ENCODE data around the gene SLC1A5.

SLC1A5 gene

DNA sequence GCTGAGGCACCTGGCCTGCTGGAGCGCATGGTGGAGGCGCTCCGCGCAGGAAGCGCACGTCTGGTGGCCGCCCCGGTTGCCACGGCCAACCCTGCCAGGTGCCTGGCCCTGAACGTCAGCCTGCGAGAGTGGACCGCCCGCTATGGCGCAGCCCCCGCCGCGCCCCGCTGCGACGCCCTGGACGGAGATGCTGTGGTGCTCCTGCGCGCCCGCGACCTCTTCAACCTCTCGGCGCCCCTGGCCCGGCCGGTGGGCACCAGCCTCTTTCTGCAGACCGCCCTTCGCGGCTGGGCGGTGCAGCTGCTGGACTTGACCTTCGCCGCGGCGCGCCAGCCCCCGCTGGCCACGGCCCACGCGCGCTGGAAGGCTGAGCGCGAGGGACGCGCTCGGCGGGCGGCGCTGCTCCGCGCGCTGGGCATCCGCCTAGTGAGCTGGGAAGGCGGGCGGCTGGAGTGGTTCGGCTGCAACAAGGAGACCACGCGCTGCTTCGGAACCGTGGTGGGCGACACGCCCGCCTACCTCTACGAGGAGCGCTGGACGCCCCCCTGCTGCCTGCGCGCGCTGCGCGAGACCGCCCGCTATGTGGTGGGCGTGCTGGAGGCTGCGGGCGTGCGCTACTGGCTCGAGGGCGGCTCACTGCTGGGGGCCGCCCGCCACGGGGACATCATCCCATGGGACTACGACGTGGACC lies 32.4 kb downstream of the SLC1A5 start:
- DNase-seq (ENCODE audit: extremely low read depth, insufficient read length), result no peak
- Histone ChIP-seq H3K36me3 (ENCODE audit: control insufficient read depth, insufficient read depth, low read length) (peaks cover 2% of the 10 kb centered on the region; the same call in 1 of the 2 replicates), H3K4me3 (replicated peaks; ENCODE audit: low read depth, low read length) (no peak overlapping the region), H3K27me3 (replicated peaks; ENCODE audit: control insufficient read depth, insufficient read depth, low read length) (no peaks in the 10 kb centered on the region)
- TF ChIP-seq, protein P1, sequence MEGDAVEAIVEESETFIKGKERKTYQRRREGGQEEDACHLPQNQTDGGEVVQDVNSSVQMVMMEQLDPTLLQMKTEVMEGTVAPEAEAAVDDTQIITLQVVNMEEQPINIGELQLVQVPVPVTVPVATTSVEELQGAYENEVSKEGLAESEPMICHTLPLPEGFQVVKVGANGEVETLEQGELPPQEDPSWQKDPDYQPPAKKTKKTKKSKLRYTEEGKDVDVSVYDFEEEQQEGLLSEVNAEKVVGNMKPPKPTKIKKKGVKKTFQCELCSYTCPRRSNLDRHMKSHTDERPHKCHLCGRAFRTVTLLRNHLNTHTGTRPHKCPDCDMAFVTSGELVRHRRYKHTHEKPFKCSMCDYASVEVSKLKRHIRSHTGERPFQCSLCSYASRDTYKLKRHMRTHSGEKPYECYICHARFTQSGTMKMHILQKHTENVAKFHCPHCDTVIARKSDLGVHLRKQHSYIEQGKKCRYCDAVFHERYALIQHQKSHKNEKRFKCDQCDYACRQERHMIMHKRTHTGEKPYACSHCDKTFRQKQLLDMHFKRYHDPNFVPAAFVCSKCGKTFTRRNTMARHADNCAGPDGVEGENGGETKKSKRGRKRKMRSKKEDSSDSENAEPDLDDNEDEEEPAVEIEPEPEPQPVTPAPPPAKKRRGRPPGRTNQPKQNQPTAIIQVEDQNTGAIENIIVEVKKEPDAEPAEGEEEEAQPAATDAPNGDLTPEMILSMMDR (IDR thresholded peaks at IDR 0.05; ENCODE audit: insufficient read depth, low read length, poor library complexity, severe bottlenecking), result no peak

DNA sequence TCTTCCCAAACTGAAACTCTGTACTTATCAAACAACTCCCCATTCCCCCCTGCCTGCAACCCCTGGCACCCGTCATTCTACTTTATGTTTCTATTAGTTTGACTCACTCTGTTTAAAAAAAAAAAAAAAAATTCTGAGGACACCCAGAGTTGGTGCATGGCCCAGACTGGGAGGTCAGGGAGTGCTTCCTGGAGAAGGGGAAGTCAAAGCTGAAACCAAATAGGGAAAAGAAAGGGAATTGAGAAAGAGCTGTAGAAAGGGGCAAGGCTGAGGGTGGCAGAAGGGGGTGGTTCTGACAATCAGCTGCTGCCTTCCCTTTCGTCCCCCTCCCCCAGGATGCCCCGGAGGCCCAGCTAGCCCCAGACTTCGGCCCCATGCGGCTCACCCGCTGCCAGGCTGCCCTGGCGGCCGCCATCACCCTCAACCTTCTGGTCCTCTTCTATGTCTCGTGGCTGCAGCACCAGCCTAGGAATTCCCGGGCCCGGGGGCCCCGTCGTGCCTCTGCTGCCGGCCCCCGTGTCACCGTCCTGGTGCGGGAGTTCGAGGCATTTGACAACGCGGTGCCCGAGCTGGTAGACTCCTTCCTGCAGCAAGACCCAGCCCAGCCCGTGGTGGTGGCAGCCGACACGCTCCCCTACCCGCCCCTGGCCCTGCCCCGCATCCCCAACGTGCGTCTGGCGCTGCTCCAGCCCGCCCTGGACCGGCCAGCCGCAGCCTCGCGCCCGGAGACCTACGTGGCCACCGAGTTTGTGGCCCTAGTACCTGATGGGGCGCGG lies 33.1 kb downstream of the SLC1A5 start:
- TF ChIP-seq, protein P1 (IDR thresholded peaks at IDR 0.05; ENCODE audit: insufficient read depth, low read length, poor library complexity, severe bottlenecking), result no peak
- no peak for DNase-seq (ENCODE audit: extremely low read depth, insufficient read length)
- Histone ChIP-seq H3K4me3 (replicated peaks; ENCODE audit: low read depth, low read length) (no peak overlapping the region), H3K27me3 (replicated peaks; ENCODE audit: control insufficient read depth, insufficient read depth, low read length) (no peaks in the 10 kb centered on the region), H3K36me3 (ENCODE audit: control insufficient read depth, insufficient read depth, low read length) (peaks cover 2% of the 10 kb centered on the region; the same call in 1 of the 2 replicates)

DNA sequence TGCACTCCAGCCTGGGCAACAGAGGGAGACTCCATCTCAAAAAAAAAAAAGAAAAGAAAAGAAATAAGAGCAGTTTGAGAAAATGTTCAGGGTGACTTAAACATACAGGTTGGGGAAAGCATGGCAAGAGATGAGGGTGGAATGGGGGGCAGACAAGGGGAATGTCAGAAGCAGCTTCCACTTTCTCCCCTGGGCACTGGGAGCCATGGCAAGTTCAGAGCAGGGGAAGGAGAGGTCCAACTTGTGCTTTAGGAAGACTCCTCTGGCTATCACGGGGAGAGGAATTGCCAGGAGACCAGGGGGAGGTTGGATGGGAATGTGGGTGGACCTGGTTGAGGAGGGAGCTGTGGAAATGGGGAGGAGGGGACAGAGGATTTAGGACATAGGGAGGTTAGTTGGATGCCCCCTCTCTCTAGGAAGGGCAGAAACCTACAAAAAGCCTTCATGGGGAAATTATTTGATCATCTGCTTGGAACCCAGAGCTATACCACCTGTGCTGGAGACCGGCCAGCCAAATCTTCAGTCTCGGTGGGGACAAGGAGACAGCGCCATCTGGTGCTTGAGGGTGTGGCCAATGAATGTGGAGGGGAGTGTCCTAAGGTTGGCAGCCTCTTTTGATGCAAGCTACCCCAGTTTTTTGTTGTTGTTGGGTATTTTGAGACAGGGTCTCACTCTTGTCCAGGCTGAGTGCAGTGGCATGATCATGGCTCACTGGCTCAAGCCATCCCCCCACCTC lies 34.8 kb downstream of the SLC1A5 start:
- TF ChIP-seq, protein P1 (IDR thresholded peaks at IDR 0.05; ENCODE audit: insufficient read depth, low read length, poor library complexity, severe bottlenecking), result peak; percentile 84
- DNase-seq (ENCODE audit: extremely low read depth, insufficient read length), result peak; percentile 38
- Histone ChIP-seq H3K27me3 (replicated peaks; ENCODE audit: control insufficient read depth, insufficient read depth, low read length) (no peaks in the 10 kb centered on the region), H3K36me3 (ENCODE audit: control insufficient read depth, insufficient read depth, low read length) (peaks cover 2% of the 10 kb centered on the region; the same call in 1 of the 2 replicates), H3K4me3 (replicated peaks; ENCODE audit: low read depth, low read length) (no peak overlapping the region)

DNA sequence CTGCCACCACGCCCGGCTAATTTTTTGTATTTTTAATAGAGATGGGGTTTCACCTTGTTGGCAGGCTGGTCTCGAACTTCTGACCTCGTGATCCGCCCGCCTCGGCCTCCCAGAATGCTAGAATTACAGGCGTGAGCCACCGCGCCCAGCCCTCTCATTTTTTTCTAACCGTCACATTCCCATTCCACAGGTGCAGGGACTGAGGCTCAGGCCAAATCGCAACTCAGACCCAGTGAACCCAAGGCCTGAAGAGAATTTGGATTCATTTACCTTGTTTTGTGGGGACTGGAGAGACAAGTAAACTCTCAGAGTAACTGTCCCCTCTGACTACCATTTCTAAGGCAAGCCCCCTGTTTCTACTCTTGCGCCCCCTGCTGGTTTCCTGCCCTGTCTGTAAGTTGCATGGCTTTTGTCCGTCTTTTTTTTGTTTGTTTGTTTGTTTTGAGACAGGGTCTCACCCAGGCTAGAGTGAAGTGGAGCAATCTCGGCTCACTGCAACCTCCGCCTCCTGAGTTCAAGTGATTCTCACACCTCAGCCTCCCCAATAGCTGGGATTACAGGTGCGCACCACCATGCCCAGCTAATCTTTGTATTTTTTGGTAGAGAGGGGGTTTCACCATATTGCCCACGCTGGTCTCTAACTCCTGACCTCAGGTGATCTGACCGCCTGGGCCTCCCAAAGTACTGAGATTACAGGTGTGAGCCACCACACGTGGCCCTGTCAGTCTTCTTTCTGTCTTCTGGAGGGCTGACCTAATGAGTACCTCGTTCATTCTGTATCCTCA lies 39.9 kb downstream of the SLC1A5 start:
- Histone ChIP-seq H3K27me3 (replicated peaks; ENCODE audit: control insufficient read depth, insufficient read depth, low read length) (no peaks in the 10 kb centered on the region), H3K4me3 (replicated peaks; ENCODE audit: low read depth, low read length) (no peak overlapping the region), H3K36me3 (ENCODE audit: control insufficient read depth, insufficient read depth, low read length) (no peaks in the 10 kb centered on the region; the same call in 1 of the 2 replicates)
- TF ChIP-seq, protein P1 (IDR thresholded peaks at IDR 0.05; ENCODE audit: insufficient read depth, low read length, poor library complexity, severe bottlenecking), result peak; percentile 79
- DNase-seq (ENCODE audit: extremely low read depth, insufficient read length), result no peak
